GM12872 (cell line): ENCODE results near the gene SNX1.

ENCODE experiments used
- CTCF ChIP-seq: IDR thresholded peaks from 3 replicates; pipeline ENCODE4 v1.5.1; 2011; ENCODE audit warnings: low read depth, mild to moderate bottlenecking, low read length, moderate library complexity; ENCODE audit not compliant: insufficient read depth

SNX1 gene

GRCh38 chr15:64138331-64138941 is 42.7 kb downstream of the SNX1 start:
- TF ChIP-seq CTCF, result no peak

- no peak for TF ChIP-seq CTCF
These were observed 46.2 kb downstream of the SNX1 start for GRCh38 chr15:64141798-64142512.

- 0 out of 3 replicates have a peak, but pooled peaks have one; percentile 12 for TF ChIP-seq CTCF
These were observed 47.5 kb downstream of the SNX1 start for GRCh38 chr15:64143276-64143675.

GRCh38 chr15:64144192-64144564 is 48.4 kb downstream of the SNX1 start:
- TF ChIP-seq CTCF, result no peak

GRCh38 chr15:64144565-64145281 is 48.9 kb downstream of the SNX1 start:
- TF ChIP-seq CTCF, result no peak

- no peak for TF ChIP-seq CTCF
These were observed 50.3 kb downstream of the SNX1 start for GRCh38 chr15:64146041-64146440.

- TF ChIP-seq CTCF, result no peak
These were observed 50.7 kb downstream of the SNX1 start for GRCh38 chr15:64146520-64146884.
